T-helper 2 cell treated with Interferon-gamma antibody and Interleukin-4, amounts not matched to agents 100 ng/mL and 5 ng/mL, for 36 hours (primary cell): ENCODE measurements around the gene OR51B5. TPM values are rescaled to one million over a fixed set of nuclear protein-coding genes. Genes with fewer than 3 reads are reported as not detected.
"Not testable (repeated sequence)": the region's sequence is repeated elsewhere in the genome, so short reads cannot be mapped to it uniquely, and the experiment has no call there.

Source experiments
- intact Hi-C: fragments of 100-400 bp; cut with micrococcal nuclease; formaldehyde crosslinking; loops from one replicate; pipeline ENCODE4 v1.15.1; 2023
- total RNA-seq: library from RNA; stranded (reverse); gene quantifications from 2 replicates; pipeline ENCODE4 v1.2.3, GENCODE V29; 2022

Gene OR51B5
- not detected in 2 replicates for total RNA-seq

DNA sequence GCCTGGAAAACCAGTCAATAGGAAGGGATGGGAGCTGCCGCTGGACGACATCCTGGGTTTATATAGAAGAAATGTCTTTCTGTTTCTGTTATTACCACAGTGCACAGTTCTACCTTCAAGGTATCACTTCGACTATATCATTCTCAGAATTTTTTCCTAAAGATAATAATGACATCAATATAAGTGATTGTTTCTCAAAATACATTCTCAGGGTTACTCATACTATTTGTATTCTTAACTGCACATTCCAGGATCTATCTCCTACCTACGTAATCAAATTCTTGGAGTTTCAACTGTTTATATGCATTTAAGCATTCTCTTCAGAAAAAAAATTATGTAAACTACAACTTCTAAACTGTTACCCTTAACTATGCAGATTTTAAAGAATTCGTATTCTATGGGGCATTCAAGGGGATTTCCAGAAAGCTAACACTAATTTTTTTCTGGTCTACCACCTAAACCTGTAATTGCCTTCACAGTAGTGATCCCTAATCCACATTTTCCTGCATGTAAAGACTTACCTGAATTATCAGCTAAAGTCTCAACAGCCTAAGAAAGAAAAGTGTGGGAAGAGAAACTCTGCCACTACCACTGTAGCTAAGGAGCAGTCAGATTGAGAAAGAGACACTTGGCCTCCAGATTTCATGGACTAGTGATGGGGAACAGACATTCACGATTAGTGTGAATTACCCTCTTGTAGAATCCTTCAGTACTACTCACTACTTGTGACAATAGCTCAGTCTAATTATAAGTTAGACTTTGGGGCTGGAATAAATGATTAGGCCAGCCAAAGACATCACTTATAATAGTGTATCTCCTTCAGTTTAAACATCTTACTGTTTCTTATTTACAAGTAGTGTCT, at the start of gene OR51B5:
TSS of gene OR51B5 (minus strand) at position 51 of the 862 bp plus-strand sequence. CDS start at position 51, 0 bp downstream.
- intact Hi-C loops: no loop called here

- intact Hi-C loops: no loop called here
Observed at GRCh38 chr11:5390210-5390609, 46.9 kb upstream of the OR51B5 start.

DNA sequence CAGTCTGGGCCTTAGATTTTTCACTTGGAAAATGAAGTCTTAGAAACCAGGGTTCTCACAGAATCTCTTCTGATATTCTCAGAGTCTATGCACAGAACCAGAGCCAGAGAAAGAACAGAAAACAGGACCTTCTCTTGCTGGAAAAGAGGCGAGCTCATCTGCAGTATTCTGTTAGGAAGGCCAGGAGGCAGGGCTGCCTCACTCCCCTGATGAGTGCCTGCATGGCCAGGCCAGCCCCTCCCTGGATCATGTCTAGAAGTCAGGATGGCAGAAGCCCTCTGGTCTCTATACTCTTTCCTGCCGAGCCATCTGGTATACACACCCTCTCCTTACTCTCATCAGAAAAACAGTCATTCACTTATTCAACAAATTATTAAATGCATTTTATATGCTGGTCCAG, 41.0 kb upstream of the OR51B5 start:
- intact Hi-C loops: loop anchor here (5.0 kb wide), 1 partner anchor 757 kb away; no protein-coding TSS in a partner anchor

DNA sequence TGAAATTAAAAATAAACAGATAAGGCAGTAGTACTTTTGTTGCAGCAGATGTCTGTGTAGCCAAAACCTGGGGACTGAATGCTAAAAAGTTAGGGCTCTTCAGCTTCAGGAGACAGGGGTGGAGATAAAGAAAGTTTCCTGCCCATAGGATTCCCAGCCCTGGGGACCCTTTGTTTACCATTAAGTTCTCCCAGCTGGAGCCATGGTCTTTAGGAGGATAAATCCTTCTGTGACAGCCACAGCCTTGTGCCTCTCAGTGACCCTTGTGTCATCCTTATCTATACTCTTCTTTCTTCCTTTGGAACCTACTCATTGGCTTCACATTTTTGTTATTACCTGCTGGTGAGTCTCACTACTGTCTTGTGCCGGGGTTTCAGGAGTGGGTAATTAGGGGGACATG, 40.3 kb upstream of the OR51B5 start, which contains the start of gene OR51M1:
TSS of gene OR51M1 (plus strand) at position 237 of the 400 bp plus-strand sequence. CDS start 5,587 bp downstream, outside the sequence.
- intact Hi-C loops: loop anchor here (5.0 kb wide), 1 partner anchor 756 kb away; no protein-coding TSS in a partner anchor

GRCh38 chr11:5380740-5381342, 37.5 kb upstream of the OR51B5 start:
- intact Hi-C loops: loop anchor here (1.0 to 5.0 kb wide), 2 partner anchors 257 to 754 kb away; no protein-coding TSS in a partner anchor

GRCh38 chr11:5369789-5370188, 26.5 kb upstream of the OR51B5 start:
- intact Hi-C loops: no loop called here

- intact Hi-C loops: no loop called here
Observed at GRCh38 chr11:5368502-5369043, 25.2 kb upstream of the OR51B5 start.

DNA sequence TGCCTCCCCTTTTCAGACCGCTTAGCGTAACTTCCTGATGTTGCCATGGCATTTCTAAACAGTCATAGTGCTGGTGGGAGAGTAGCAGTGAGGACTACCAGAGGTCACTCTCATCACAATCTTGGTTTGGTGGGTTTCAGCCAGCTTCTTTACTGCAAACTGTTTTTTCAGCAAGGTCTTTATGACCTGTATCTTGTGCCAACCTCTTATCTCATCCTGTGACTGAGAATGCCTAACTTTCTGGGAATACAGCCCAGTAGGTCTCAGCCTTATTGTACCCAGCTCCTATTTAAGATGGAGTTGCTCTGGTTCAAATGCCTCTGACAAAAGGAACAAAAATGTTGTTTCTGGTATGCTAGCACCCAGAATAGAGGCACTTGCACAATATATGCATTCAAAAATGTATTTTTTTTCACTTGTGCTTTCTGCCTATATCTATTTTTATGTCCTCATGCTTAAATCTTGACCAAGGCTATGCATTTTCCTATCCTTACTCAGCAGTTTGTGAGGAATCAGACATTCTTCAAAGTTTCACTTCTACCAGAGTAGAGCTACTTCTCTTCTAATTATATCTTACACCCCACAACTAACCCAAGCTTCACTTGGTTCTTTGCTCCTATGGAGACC, 24.2 kb upstream of the OR51B5 start:
- intact Hi-C loops: no loop called here

GRCh38 chr11:5366856-5367255, 23.5 kb upstream of the OR51B5 start:
- intact Hi-C loops: no loop called here

GRCh38 chr11:5366365-5366764, 23.0 kb upstream of the OR51B5 start:
- intact Hi-C loops: not testable (repeated sequence)

DNA sequence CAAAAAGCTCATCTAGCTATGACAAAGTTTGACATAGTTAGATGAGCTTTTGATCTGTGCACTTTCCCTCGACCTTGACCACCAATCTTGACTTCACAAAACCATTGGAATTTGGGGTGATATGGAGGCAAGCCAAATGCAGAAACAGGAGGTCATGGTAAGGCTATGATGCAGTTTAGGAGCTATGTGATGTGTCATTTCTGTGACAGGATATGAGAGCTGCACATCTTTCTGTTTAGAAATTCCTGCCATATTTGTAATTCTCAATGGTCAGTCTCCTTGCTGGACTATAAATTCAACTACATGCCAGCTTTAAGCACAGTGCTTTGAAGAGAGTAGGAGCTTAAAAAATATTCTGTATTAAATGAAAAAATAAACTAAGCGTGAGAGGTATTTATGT, 20.9 kb upstream of the OR51B5 start:
- intact Hi-C loops: no loop called here

DNA sequence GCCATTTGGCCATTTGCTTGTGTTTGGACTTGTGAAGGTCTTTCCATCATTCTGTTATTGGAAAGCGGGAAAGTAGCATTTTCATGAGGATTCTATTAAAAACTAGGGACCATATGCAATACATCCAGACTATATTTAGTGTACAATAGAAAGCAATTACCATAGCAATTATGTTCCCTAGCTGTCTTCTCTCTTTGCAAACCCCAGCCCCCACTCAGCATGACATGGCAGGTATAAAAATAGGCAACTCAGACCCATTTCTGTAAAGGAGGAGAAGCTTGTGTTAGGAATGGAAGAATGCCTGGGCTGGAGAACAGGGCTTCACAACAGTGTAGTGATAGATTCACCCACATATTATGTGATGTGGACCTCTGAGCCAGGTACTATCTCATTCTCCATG, 20.4 kb upstream of the OR51B5 start:
- intact Hi-C loops: no loop called here

- intact Hi-C loops: no loop called here
Observed at GRCh38 chr11:5362017-5362625, 18.8 kb upstream of the OR51B5 start.

DNA sequence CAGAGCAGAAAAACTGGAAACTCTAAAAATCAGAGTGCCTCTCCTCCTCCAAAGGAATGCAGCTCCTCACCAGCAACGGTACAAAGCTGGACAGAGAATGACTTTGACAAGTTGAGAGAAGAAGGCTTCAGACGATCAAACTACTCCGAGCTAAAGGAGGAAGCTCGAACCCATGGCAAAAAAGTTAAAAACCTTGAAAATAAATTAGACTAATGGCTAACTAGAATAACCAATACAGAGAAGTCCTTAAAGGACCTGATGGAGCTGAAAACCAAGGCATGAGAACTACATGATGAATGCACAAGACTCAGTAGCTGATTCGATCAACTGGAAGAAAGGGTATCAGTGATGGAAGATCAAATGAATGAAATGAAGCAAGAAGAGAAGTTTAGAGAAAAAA, 12.7 kb upstream of the OR51B5 start:
- intact Hi-C loops: not testable (repeated sequence)

GRCh38 chr11:5351208-5351607, 7.9 kb upstream of the OR51B5 start, which contains the start of gene OR51B6:
OR51B6 (plus strand) TSS chr11:5351508; CDS start chr11:5351508, 0 bp downstream.
- intact Hi-C loops: no loop called here

DNA sequence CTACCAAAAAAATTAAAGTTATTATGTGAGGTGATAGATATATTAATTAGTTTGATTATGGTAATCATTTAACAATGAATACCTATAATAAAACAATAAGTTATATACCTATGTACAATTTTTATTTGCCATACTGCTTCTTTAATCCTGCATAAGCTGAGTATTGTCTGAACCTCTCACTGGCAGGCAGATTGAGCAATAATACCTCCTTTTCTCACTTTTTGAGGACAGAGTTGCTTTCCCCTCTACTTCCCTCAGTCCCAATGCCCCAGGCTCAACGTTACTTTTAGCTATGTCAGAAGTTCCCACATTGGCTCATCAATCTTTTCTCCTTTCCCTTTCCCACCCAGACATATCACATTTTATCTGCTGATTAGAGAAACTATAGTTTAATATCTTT, 6.2 kb upstream of the OR51B5 start:
- intact Hi-C loops: no loop called here

- intact Hi-C loops: no loop called here
Observed at GRCh38 chr11:5348551-5349194, 5.3 kb upstream of the OR51B5 start.

- intact Hi-C loops: no loop called here
Observed at GRCh38 chr11:5345831-5346230, 2.5 kb upstream of the OR51B5 start.

GRCh38 chr11:5339771-5340322, 3.5 kb downstream of the OR51B5 start:
- intact Hi-C loops: no loop called here

- intact Hi-C loops: not testable (repeated sequence)
Observed at GRCh38 chr11:5337253-5337652, 6.1 kb downstream of the OR51B5 start.
